Vagina (tissue), 2 donors: ENCODE results near the gene VTCN1. TPM values are rescaled to one million over a fixed set of nuclear protein-coding genes. Genes with fewer than 3 reads are reported as not detected.

ENCODE experiments used
- DNase-seq, 2 donors: peaks; one replicate each; pipeline ENCODE4 v3.0.0-alpha.2; 2017; ENCODE audit errors: extremely low spot score in 2 of 2
- H3K27ac ChIP-seq: fragments of 200-600 bp; sonication (generic); one replicate; pipeline ENCODE4 v1.5.1; 2019
- H3K27me3 ChIP-seq: fragments of 200-600 bp; sonication (generic); one replicate; pipeline ENCODE4 v1.5.1; 2019
- H3K36me3 ChIP-seq, 2 donors: fragments of 200-600 bp; sonication (generic); one replicate each; pipeline ENCODE4 v1.5.1; 2017 to 2019
- H3K4me1 ChIP-seq: fragments of 200-600 bp; sonication (generic); one replicate; pipeline ENCODE4 v1.5.1; 2019
- H3K4me3 ChIP-seq, 2 donors: fragments of 200-600 bp; sonication (generic); 1 replicate in 1 of 2; 2 replicates in 1 of 2; pipeline ENCODE4 v1.5.1; 2016 to 2019
- H3K9me3 ChIP-seq: fragments of 200-600 bp; sonication (generic); one replicate; pipeline ENCODE4 v1.5.1; 2019
- POLR2A ChIP-seq, 2 donors: fragments of 450-650 bp; IDR thresholded peaks; one replicate each; pipeline ENCODE4 v1.6.1; 2017; ENCODE audit warnings: antibody characterized with exemption in 2 of 2, mild to moderate bottlenecking in 2 of 2, moderate library complexity in 2 of 2
- POLR2AphosphoS5 ChIP-seq, 2 donors: sonication (generic); formaldehyde crosslinking; IDR thresholded peaks; one replicate each; pipeline ENCODE4 v1.9.0; 2017; ENCODE audit warnings: antibody characterized with exemption in 2 of 2, mild to moderate bottlenecking in 2 of 2, low read depth in 1 of 2; ENCODE audit not compliant: insufficient read depth in 1 of 2
- intact Hi-C: fragments of 100-400 bp; cut with DNase I; formaldehyde crosslinking; loops from one replicate; pipeline ENCODE4 v1.15.1; 2023
- total RNA-seq: library from RNA; depleted of rRNA; stranded (reverse); fragments of >200 nt; gene quantifications from one replicate; pipeline ENCODE4 v1.2.3, GENCODE V29; 2016
- TF ChIP-seq, protein P1 (sequence below), 3 experiments: fragments of 450-650 bp in 2 of 3; fragments of 200-600 bp in 1 of 3; sonication (generic) in 1 of 3; IDR thresholded peaks; one replicate each; pipeline ENCODE4 v1.5.1; 2017 to 2019; ENCODE audit warnings: antibody characterized with exemption in 3 of 3, mild to moderate bottlenecking in 2 of 3, moderate library complexity in 2 of 3

Gene VTCN1
- total RNA-seq, 1 donor from 2014 or later, result not detected

GRCh38 chr1:117229217-117229616 is 18.5 kb upstream of the VTCN1 start:
- Histone ChIP-seq H3K27ac (no peak overlapping the region), H3K4me3 (no peak overlapping the region), H3K4me1 (peaks cover 6% of the 10 kb centered on the region), H3K36me3 (no peaks in the 10 kb centered on the region), H3K9me3 (no peaks in the 10 kb centered on the region), H3K27me3 (no peaks in the 10 kb centered on the region)
- DNase-seq, result no peak
- intact Hi-C loops, result no loop called here
- TF ChIP-seq POLR2AphosphoS5 (IDR thresholded peaks at IDR 0.05; ENCODE audit: insufficient read depth in 1 of 2, low read depth in 1 of 2) (no peak), POLR2A (IDR thresholded peaks at IDR 0.05) (no peak)
- TF ChIP-seq, protein P1, sequence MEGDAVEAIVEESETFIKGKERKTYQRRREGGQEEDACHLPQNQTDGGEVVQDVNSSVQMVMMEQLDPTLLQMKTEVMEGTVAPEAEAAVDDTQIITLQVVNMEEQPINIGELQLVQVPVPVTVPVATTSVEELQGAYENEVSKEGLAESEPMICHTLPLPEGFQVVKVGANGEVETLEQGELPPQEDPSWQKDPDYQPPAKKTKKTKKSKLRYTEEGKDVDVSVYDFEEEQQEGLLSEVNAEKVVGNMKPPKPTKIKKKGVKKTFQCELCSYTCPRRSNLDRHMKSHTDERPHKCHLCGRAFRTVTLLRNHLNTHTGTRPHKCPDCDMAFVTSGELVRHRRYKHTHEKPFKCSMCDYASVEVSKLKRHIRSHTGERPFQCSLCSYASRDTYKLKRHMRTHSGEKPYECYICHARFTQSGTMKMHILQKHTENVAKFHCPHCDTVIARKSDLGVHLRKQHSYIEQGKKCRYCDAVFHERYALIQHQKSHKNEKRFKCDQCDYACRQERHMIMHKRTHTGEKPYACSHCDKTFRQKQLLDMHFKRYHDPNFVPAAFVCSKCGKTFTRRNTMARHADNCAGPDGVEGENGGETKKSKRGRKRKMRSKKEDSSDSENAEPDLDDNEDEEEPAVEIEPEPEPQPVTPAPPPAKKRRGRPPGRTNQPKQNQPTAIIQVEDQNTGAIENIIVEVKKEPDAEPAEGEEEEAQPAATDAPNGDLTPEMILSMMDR (IDR thresholded peaks at IDR 0.05), result no peak

GRCh38 chr1:117225931-117226330 is 15.2 kb upstream of the VTCN1 start:
- Histone ChIP-seq H3K36me3 (no peaks in the 10 kb centered on the region), H3K9me3 (no peaks in the 10 kb centered on the region), H3K27ac (no peak overlapping the region), H3K27me3 (no peaks in the 10 kb centered on the region), H3K4me3 (no peak overlapping the region), H3K4me1 (no peaks in the 10 kb centered on the region)
- intact Hi-C loops, result no loop called here
- no peak for TF ChIP-seq POLR2AphosphoS5 (IDR thresholded peaks at IDR 0.05; ENCODE audit: insufficient read depth in 1 of 2, low read depth in 1 of 2)
- TF ChIP-seq, protein P1 (IDR thresholded peaks at IDR 0.05), result no peak
- no peak for TF ChIP-seq POLR2A (IDR thresholded peaks at IDR 0.05)
- DNase-seq, result no peak

DNA sequence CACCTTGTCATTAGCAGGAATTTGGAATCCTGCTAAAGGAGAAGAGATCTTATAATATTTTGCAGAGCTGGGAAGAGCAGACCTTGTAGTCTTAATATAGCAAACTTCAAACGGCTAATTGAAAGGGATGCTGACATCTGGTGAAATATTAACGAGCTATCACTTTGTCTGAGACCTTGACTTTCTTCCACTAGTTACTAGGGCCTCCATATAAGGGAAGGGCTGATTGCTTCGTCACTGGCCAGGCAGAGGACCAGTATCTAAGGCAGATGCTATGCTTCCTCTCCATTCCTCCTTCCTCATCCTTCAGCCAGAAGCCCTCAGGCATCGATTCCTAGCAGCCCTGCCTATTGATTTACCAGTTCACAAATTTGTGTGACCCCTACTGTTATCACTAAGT is 6.0 kb upstream of the VTCN1 start:
- no peak overlapping the region for H3K4me3 ChIP-seq
- DNase-seq, result no peak
- intact Hi-C loops, result no loop called here
- H3K27ac ChIP-seq, result no peak overlapping the region
- H3K9me3 ChIP-seq, result no peaks in the 10 kb centered on the region
- no peaks in the 10 kb centered on the region for H3K4me1 ChIP-seq
- H3K27me3 ChIP-seq, result no peaks in the 10 kb centered on the region
- TF ChIP-seq POLR2A (IDR thresholded peaks at IDR 0.05) (no peak), POLR2AphosphoS5 (IDR thresholded peaks at IDR 0.05; ENCODE audit: insufficient read depth in 1 of 2, low read depth in 1 of 2) (no peak)
- TF ChIP-seq, protein P1 (IDR thresholded peaks at IDR 0.05), result no peak
- no peaks in the 10 kb centered on the region for H3K36me3 ChIP-seq

DNA sequence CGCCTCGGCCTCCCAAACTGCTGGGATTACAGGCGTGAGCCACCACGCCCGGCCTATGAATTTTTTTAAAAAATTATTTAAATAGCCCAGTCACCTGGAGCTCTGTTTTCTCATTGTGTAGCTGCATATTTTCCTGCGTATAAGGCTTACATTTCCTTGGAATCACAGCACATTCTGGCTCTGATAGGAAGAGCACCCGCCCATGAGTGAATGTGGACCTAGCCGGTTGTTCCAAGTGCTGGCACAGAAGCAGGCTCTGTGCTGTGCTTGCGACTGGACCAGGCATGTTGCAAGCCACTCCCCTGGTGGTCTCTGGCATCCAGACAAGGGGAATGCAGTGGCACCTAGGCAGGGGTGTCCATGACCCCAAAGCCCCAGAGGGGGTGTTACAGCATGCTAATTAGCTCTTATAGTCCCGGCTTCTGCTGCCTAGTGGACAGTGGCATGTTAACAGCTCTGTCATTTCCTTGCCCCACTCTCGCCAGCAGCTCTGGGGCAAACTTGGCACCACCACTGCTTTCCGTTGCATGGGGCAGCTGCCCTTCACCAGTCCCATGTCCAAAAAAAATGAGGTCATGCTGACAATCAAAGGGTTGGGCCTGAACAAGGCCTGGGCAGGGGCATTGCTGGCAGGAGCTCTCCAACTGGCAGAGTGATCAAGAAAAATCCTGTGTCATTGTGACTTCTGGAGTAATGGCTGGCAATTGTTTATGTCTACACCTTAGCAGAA is 5.2 kb upstream of the VTCN1 start:
- no peaks in the 10 kb centered on the region for H3K4me1 ChIP-seq
- no peaks in the 10 kb centered on the region for H3K9me3 ChIP-seq
- no peaks in the 10 kb centered on the region for H3K36me3 ChIP-seq
- no peaks in the 10 kb centered on the region for H3K27me3 ChIP-seq
- no peak overlapping the region for H3K4me3 ChIP-seq
- no peak overlapping the region for H3K27ac ChIP-seq
- intact Hi-C loops, result no loop called here
- no peak for DNase-seq
- TF ChIP-seq POLR2AphosphoS5 (IDR thresholded peaks at IDR 0.05; ENCODE audit: insufficient read depth in 1 of 2, low read depth in 1 of 2) (no peak), POLR2A (IDR thresholded peaks at IDR 0.05) (no peak)
- TF ChIP-seq, protein P1 (IDR thresholded peaks at IDR 0.05), result no peak

DNA sequence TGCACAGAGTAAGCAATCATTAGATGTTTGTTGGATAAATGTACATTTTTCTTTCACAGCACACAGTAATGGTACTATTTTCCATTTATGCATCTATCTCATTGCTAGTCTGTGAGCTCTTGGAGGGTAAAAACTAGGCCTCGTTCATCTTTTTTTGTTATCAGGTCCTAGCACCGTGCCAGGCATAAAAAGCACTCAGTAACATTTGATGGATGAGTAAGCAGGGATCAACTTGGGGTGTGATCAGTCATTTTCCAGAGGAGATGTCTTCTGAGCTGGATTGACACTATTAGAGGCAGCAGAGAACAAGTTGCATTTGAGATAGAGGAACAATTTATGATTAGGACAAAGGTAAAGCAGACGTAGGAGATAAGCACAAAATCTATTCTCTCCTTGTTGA is 4.3 kb upstream of the VTCN1 start:
- no peaks in the 10 kb centered on the region for H3K4me1 ChIP-seq
- no peak overlapping the region for H3K4me3 ChIP-seq
- H3K9me3 ChIP-seq, result no peaks in the 10 kb centered on the region
- H3K36me3 ChIP-seq, result no peaks in the 10 kb centered on the region
- TF ChIP-seq, protein P1 (IDR thresholded peaks at IDR 0.05), result no peak
- TF ChIP-seq POLR2AphosphoS5 (IDR thresholded peaks at IDR 0.05; ENCODE audit: insufficient read depth in 1 of 2, low read depth in 1 of 2) (no peak), POLR2A (IDR thresholded peaks at IDR 0.05) (no peak)
- no peak overlapping the region for H3K27ac ChIP-seq
- intact Hi-C loops, result no loop called here
- DNase-seq, result no peak
- H3K27me3 ChIP-seq, result no peaks in the 10 kb centered on the region
